Gastroesophageal sphincter (tissue), 3 donors: ENCODE measurements around the gene RUFY1.

Experiments used
- CTCF ChIP-seq, 4 experiments: fragments of 200-600 bp in 2 of 4; fragments of 450-650 bp in 2 of 4; sonication (generic) in 1 of 4; IDR thresholded peaks; one replicate each; pipeline ENCODE4 v1.5.1; 2017 to 2019; ENCODE audit warnings: antibody characterized with exemption in 4 of 4, mild to moderate bottlenecking in 2 of 4, moderate library complexity in 2 of 4
- POLR2A ChIP-seq, 2 donors: fragments of 450-650 bp; IDR thresholded peaks; one replicate each; pipeline ENCODE4 v1.6.1; 2017; ENCODE audit warnings: antibody characterized with exemption in 2 of 2, mild to moderate bottlenecking in 2 of 2, moderate library complexity in 1 of 2
- POLR2AphosphoS5 ChIP-seq: sonication (generic); formaldehyde crosslinking; IDR thresholded peaks from one replicate; pipeline ENCODE4 v1.6.1; 2017; ENCODE audit warnings: antibody characterized with exemption

- TF ChIP-seq CTCF (IDR thresholded peaks at IDR 0.05) (no peak), POLR2A (IDR thresholded peaks at IDR 0.05) (no peak), POLR2AphosphoS5 (no peak)
These were observed 18.4 kb downstream of the RUFY1 start for GRCh38 chr5:179568721-179569120.
